B cell (primary cell): ENCODE measurements around the gene TEKT1. TPM values are rescaled to one million over a fixed set of nuclear protein-coding genes. Genes with fewer than 3 reads are reported as not detected.

Experiments
- ATAC-seq: fragments of 200-7000 bp; cut with Tn5 transposase; one replicate; pipeline ENCODE4 v1.10.0; 2021; ENCODE audit warnings: low read depth, mild to moderate bottlenecking, moderate number of reproducible peaks, moderate library complexity
- CTCF ChIA-PET: fragments of 350-600 bp; sonication (Branson Sonifier 250); formaldehyde crosslinking; loops from one replicate; lab custom pipeline; 2021; ENCODE audit warnings: antibody characterized with exemption, inconsistent platforms; lab: Charles Lee
- POLR2A ChIA-PET: fragments of 350-600 bp; sonication (Branson Sonifier 250); formaldehyde crosslinking; loops from one replicate; lab custom pipeline; 2021; ENCODE audit warnings: antibody characterized with exemption; lab: Charles Lee
- DNase-seq: peaks from one replicate; pipeline ENCODE4 v3.0.0; 2013
- H2AFZ ChIP-seq: 2 replicates; pipeline ENCODE4 v1.6.1; 2012; ENCODE audit warnings: mild to moderate bottlenecking, low read depth, low read length; ENCODE audit not compliant: insufficient read depth, poor library complexity, severe bottlenecking
- H3K27ac ChIP-seq, 2 donors: 1 replicate in 1 of 2; 2 replicates in 1 of 2; pipeline ENCODE4 v1.5.1; 2012 to 2013; ENCODE audit warnings: low read length in 2 of 2, mild to moderate bottlenecking in 2 of 2, moderate library complexity in 1 of 2
- H3K27me3 ChIP-seq, 4 experiments: fragments of 200-600 bp in 1 of 4; sonication (generic) in 1 of 4; replicated peaks in 1 of 4; 1 replicate in 2 of 4; 2 replicates in 2 of 4; pipeline versions ENCODE4 v1.6.1 to v1.7.0; 2013 to 2016; ENCODE audit warnings: low read length in 3 of 4, mild to moderate bottlenecking in 2 of 4, mixed read lengths in 1 of 4, moderate library complexity in 1 of 4; ENCODE audit not compliant: insufficient read depth in 4 of 4, control insufficient read depth in 3 of 4; ENCODE audit errors: control extremely low read depth in 1 of 4
- H3K36me3 ChIP-seq, 2 experiments: replicated peaks in 1 of 2; 1 replicate in 1 of 2; 2 replicates in 1 of 2; pipeline versions ENCODE4 v1.6.1 to v1.7.1; 2013; ENCODE audit warnings: low read length in 1 of 2; ENCODE audit not compliant: insufficient read depth in 2 of 2, control insufficient read depth in 1 of 2; ENCODE audit errors: control extremely low read depth in 1 of 2, extremely low read depth in 1 of 2
- H3K4me1 ChIP-seq, 2 donors: fragments of 200-600 bp in 1 of 2; sonication (generic) in 1 of 2; 1 replicate in 1 of 2; 2 replicates in 1 of 2; pipeline versions ENCODE4 v1.5.1 to v1.6.1; 2013 to 2017; ENCODE audit warnings: low read length in 2 of 2; ENCODE audit not compliant: control insufficient read depth in 2 of 2, insufficient read depth in 2 of 2
- H3K4me2 ChIP-seq: replicated peaks from 2 replicates; pipeline ENCODE3; 2012; ENCODE audit warnings: mild to moderate bottlenecking, low read depth, low read length; ENCODE audit not compliant: poor library complexity, severe bottlenecking
- H3K4me3 ChIP-seq, 5 experiments: fragments of 200-600 bp in 1 of 5; sonication (generic) in 1 of 5; 1 replicate in 3 of 5; 2 replicates in 2 of 5; pipeline versions ENCODE4 v1.5.1 to v1.7.0; 2011 to 2016; ENCODE audit warnings: low read length in 4 of 5, mild to moderate bottlenecking in 4 of 5, low read depth in 2 of 5, control low read depth in 1 of 5, moderate library complexity in 1 of 5; ENCODE audit not compliant: insufficient read depth in 1 of 5; ENCODE audit errors: control extremely low read depth in 1 of 5, extremely low read depth in 1 of 5
- H3K79me2 ChIP-seq: fragments of 200-600 bp; sonication (generic); one replicate; pipeline ENCODE4 v1.6.0; 2016; ENCODE audit warnings: low read length; ENCODE audit not compliant: control insufficient read depth, insufficient read depth
- H3K9ac ChIP-seq: fragments of 200-600 bp; sonication (generic); 2 replicates; pipeline ENCODE4 v1.6.1; 2017; ENCODE audit warnings: mild to moderate bottlenecking, low read length, moderate library complexity
- H3K9me3 ChIP-seq, 3 donors: one replicate each; pipeline versions ENCODE4 v1.6.1 to v1.7.1; 2013; ENCODE audit warnings: low read length in 2 of 3; ENCODE audit not compliant: control insufficient read depth in 2 of 3, insufficient read depth in 1 of 3; ENCODE audit errors: control extremely low read depth in 1 of 3
- H4K20me1 ChIP-seq: 2 replicates; pipeline ENCODE4 v1.6.0; 2012; ENCODE audit warnings: mild to moderate bottlenecking, low read length; ENCODE audit not compliant: insufficient read depth, control insufficient read depth, poor library complexity, severe bottlenecking
- H3K27ac Mint-ChIP-seq: one replicate; pipeline ENCODE4 v1.8.0; 2021; ENCODE audit warnings: mixed read lengths
- H3K27me3 Mint-ChIP-seq: one replicate; pipeline ENCODE4 v1.8.0; 2021; ENCODE audit warnings: mixed read lengths
- H3K4me1 Mint-ChIP-seq: one replicate; pipeline ENCODE4 v1.8.0; 2021; ENCODE audit warnings: mixed read lengths
- H3K4me3 Mint-ChIP-seq: one replicate; pipeline ENCODE4 v1.8.0; 2021; ENCODE audit warnings: mixed read lengths
- H3K9me3 Mint-ChIP-seq: one replicate; pipeline ENCODE4 v1.8.0; 2022; ENCODE audit warnings: mixed read lengths; ENCODE audit not compliant: insufficient read depth
- CTCF ChIP-seq: fragments of 200-600 bp; IDR thresholded peaks from one replicate; pipeline ENCODE4 v1.8.0; 2022; ENCODE audit warnings: antibody characterized with exemption, mild to moderate bottlenecking
- EZH2 ChIP-seq: IDR thresholded peaks from 2 replicates; pipeline ENCODE4 v1.6.1; 2012; ENCODE audit warnings: borderline replicate concordance, low read depth, mild to moderate bottlenecking, moderate library complexity, low read length; ENCODE audit not compliant: insufficient read depth, poor library complexity, severe bottlenecking
- WGBS: methylation state at CpG from one replicate; pipeline ENCODE4 v1.1.5; 2013; ENCODE audit warnings: missing lambda C conversion rate; ENCODE audit not compliant: insufficient coverage; 5-methylcytosine and 5-hydroxymethylcytosine counted together
- intact Hi-C: fragments of 100-400 bp; cut with micrococcal nuclease; formaldehyde crosslinking; loops from one replicate; pipeline ENCODE4 v1.10.0; 2022
- polyA plus RNA-seq: library from polyadenylated mRNA; depleted of rRNA; stranded (reverse); fragments of >200 nt; gene quantifications from 2 replicates; pipeline ENCODE4 v1.2.3, GENCODE V29; 2012
- total RNA-seq, 2 donors: library from RNA; stranded (reverse); fragments of 120-200 nt in 1 of 2; gene quantifications; 1 replicate in 1 of 2; 2 replicates in 1 of 2; pipeline versions ENCODE4 v1.2.3 to v1.2.4, GENCODE V29; 2013 to 2022

TEKT1 gene
- total and polyA plus RNA-seq, 2 donors (not counting 1 experiment from before 2014, with no cell fraction given): not detected

- H3K27ac ChIP-seq: peak overlapping the region; percentile 83
- peaks cover 21% of the 10 kb centered on the region for H3K79me2 ChIP-seq
- intact Hi-C loops: no loop called here
- ATAC-seq (no peak), DNase-seq (no peak)
- Mint-ChIP-seq H3K9me3 (no peaks in the 10 kb centered on the region), H3K4me3 (peak overlapping the region; percentile 95), H3K27ac (peak overlapping the region; percentile 88), H3K27me3 (no peaks in the 10 kb centered on the region), H3K4me1 (peaks cover 32% of the 10 kb centered on the region)
- peaks cover 1 to 21% of the 10 kb centered on the region in 2 experiments for H3K36me3 ChIP-seq
- WGBS: 90% methylated on average over 3 of the region's 5 CpGs
- peak overlapping the region; percentile 71 for H3K9ac ChIP-seq
- H3K4me3 ChIP-seq: peak overlapping the region in 4 of 5 experiments; percentile 75 to 90 (median 86)
- H2AFZ ChIP-seq: peak overlapping the region; percentile 93
- no peaks in the 10 kb centered on the region for H3K9me3 ChIP-seq
- POLR2A ChIA-PET: no interaction called here
- peaks cover 9 to 32% of the 10 kb centered on the region in 2 donors for H3K4me1 ChIP-seq
- H3K4me2 ChIP-seq: peak overlapping the region; percentile 94
- CTCF ChIA-PET: no interaction called here
- no peak for TF ChIP-seq EZH2
- no peak for TF ChIP-seq CTCF
- no peaks in the 10 kb centered on the region for H3K27me3 ChIP-seq
- H4K20me1 ChIP-seq: no peaks in the 10 kb centered on the region
These were observed 76.2 kb downstream of the TEKT1 start for GRCh38 chr17:6755281-6755680.

DNA sequence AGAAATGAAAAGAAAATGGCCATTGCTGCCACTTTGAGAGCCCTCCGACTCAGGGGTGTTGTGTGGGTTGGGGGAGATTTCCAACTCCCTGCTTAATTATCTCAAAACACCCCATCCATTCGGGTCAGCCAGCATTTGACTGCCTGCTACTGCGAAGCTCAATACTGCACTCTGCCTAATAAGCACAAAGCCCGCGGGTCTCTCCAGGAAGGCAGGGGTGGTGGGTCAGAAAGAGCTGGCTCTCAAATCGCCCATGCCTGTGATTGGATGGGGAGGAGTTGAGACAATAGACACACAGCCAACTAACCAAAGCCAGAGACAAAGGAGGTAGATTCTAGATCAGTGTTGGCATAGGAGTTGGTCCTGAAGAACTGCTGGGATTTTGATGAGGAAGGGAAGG is 78.0 kb downstream of the TEKT1 start:
- no peak for ATAC-seq
- Histone ChIP-seq H4K20me1 (no peaks in the 10 kb centered on the region), H3K36me3 (peaks cover 0 to 8% of the 10 kb centered on the region in 2 experiments), H3K4me2 (no peak overlapping the region), H3K79me2 (peaks cover 17% of the 10 kb centered on the region), H3K9ac (no peak overlapping the region), H3K4me1 (peaks cover 9 to 32% of the 10 kb centered on the region in 2 donors), H3K27me3 (no peaks in the 10 kb centered on the region), H3K4me3 (no peak overlapping the region), H3K9me3 (no peaks in the 10 kb centered on the region), H2AFZ (peak overlapping the region; percentile 66), H3K27ac (no peak overlapping the region)
- WGBS: 100% methylated on average over 3 of the region's 6 CpGs
- H3K4me3 Mint-ChIP-seq: peak overlapping the region; percentile 42
- H3K9me3 Mint-ChIP-seq: no peaks in the 10 kb centered on the region
- intact Hi-C loops: no loop called here
- CTCF ChIA-PET: no interaction called here
- TF ChIP-seq EZH2 (no peak), CTCF (no peak)
- POLR2A ChIA-PET: no interaction called here
- peaks cover 32% of the 10 kb centered on the region for H3K4me1 Mint-ChIP-seq
- H3K27ac Mint-ChIP-seq: peak overlapping the region; percentile 42
- peaks cover 2% of the 10 kb centered on the region for H3K27me3 Mint-ChIP-seq
- no peak for DNase-seq
